HCT116 (cell line): ENCODE measurements around the gene SCRN1. TPM values are rescaled to one million over a fixed set of nuclear protein-coding genes. Genes with fewer than 3 reads are reported as not detected.

Source experiments
- ATAC-seq: fragments of 200-7000 bp; cut with Tn5 transposase; 2 replicates; pipeline ENCODE4 v1.9.1; 2020; ENCODE audit warnings: mild to moderate bottlenecking, moderate library complexity
- BruUV-seq: library from RNA; stranded (reverse); fragments of 400-500 nt; replicated peaks from 2 replicates; lab custom pipeline; 2021; lab: Mats Ljungman, UMichigan
- CTCF ChIA-PET: fragments of 300-600 bp; sonication (Branson Sonifier 250); formaldehyde crosslinking; loops from one replicate; lab custom pipeline; 2021; ENCODE audit warnings: antibody characterized with exemption; lab: Charles Lee
- POLR2A ChIA-PET: fragments of 300-600, 350-600 bp; sonication (Branson Sonifier 250); formaldehyde crosslinking; loops from one replicate; lab custom pipeline; 2021; ENCODE audit warnings: antibody characterized with exemption; lab: Charles Lee
- RAD21 ChIA-PET, 2 experiments: fragments of 300-600 bp; sonication (Branson Sonifier 250); formaldehyde crosslinking; loops; one replicate each; lab custom pipeline; 2023; ENCODE audit warnings: low total read pairs in 2 of 2; ENCODE audit not compliant: uncharacterized antibody in 2 of 2, unreplicated experiment in 2 of 2, low non-redundant PET in 1 of 2; lab: Charles Lee
- DNase-seq: peaks from one replicate; pipeline ENCODE4 v3.0.0-alpha.2; 2010; ENCODE audit warnings: low read depth, low spot score
- H2AFZ ChIP-seq: fragments of 200-600 bp; shearing (Covaris generic), sonication (generic); 2 replicates; pipeline ENCODE4 v1.6.1; 2017; ENCODE audit warnings: low read depth, mixed run types, mixed read lengths, antibody characterized with exemption, low read length; ENCODE audit not compliant: poor library complexity, severe bottlenecking
- H3K27ac ChIP-seq: 2 replicates; pipeline ENCODE4 v1.5.1; 2012; ENCODE audit warnings: low read depth, low read length
- H3K27me3 ChIP-seq: fragments of 200-600 bp; sonication (generic); 2 replicates; pipeline ENCODE4 v1.6.1; 2016; ENCODE audit warnings: mixed run types, low read length, mixed read lengths; ENCODE audit not compliant: insufficient read depth
- H3K36me3 ChIP-seq, 2 experiments: fragments of 200-500 bp in 1 of 2; fragments of 200-600 bp in 1 of 2; sonication (Bioruptor generic) in 1 of 2; sonication (generic) in 1 of 2; 2 replicates each; pipeline versions ENCODE4 v1.5.1 to v1.6.1; 2014 to 2016; ENCODE audit warnings: low read length in 2 of 2, inconsistent platforms in 1 of 2, mixed read lengths in 1 of 2, mixed run types in 1 of 2; ENCODE audit not compliant: insufficient read depth in 2 of 2, control insufficient read depth in 1 of 2
- H3K4me1 ChIP-seq, 2 experiments: fragments of 200-600 bp in 1 of 2; sonication (generic) in 1 of 2; 2 replicates each; pipeline versions ENCODE4 v1.5.1 to v1.6.1; 2012 to 2017; ENCODE audit warnings: low read length in 2 of 2, inconsistent platforms in 1 of 2, mild to moderate bottlenecking in 1 of 2, mixed read lengths in 1 of 2, mixed run types in 1 of 2, moderate library complexity in 1 of 2; ENCODE audit not compliant: insufficient read depth in 2 of 2, control insufficient read depth in 1 of 2
- H3K4me2 ChIP-seq: fragments of 200-600 bp; sonication (generic); 2 replicates; pipeline ENCODE4 v1.6.1; 2017; ENCODE audit warnings: mixed run types, low read length, mixed read lengths
- H3K4me3 ChIP-seq, 2 experiments: fragments of 200-600 bp in 1 of 2; sonication (generic) in 1 of 2; replicated peaks in 1 of 2; 2 replicates each; pipeline ENCODE4 v1.5.1; 2011 to 2016; ENCODE audit warnings: low read length in 2 of 2, control low read depth in 1 of 2, low read depth in 1 of 2, mild to moderate bottlenecking in 1 of 2, mixed read lengths in 1 of 2, mixed run types in 1 of 2
- H3K79me2 ChIP-seq: fragments of 200-600 bp; sonication (generic); 2 replicates; pipeline ENCODE4 v1.6.1; 2017; ENCODE audit warnings: mild to moderate bottlenecking, mixed run types, low read length, moderate library complexity, mixed read lengths; ENCODE audit not compliant: insufficient read depth
- H3K9ac ChIP-seq: fragments of 200-600 bp; sonication (generic); 2 replicates; pipeline ENCODE4 v1.6.1; 2016; ENCODE audit warnings: low read length, mixed read lengths
- H3K9me2 ChIP-seq: fragments of 200-600 bp; sonication (generic), shearing (Covaris generic); 2 replicates; pipeline ENCODE4 v1.6.1; 2017; ENCODE audit warnings: mixed run types, mild to moderate bottlenecking, moderate library complexity; ENCODE audit not compliant: insufficient read depth
- H3K9me3 ChIP-seq, 2 experiments: fragments of 200-500 bp in 1 of 2; fragments of 200-600 bp in 1 of 2; sonication (Bioruptor generic) in 1 of 2; sonication (generic) in 1 of 2; 2 replicates each; pipeline ENCODE4 v1.6.1; 2014 to 2017; ENCODE audit warnings: low read length in 2 of 2, mixed read lengths in 2 of 2, inconsistent platforms in 1 of 2, low read depth in 1 of 2, mild to moderate bottlenecking in 1 of 2, mixed run types in 1 of 2, moderate library complexity in 1 of 2; ENCODE audit not compliant: control insufficient read depth in 1 of 2, insufficient read depth in 1 of 2
- H4K20me1 ChIP-seq: fragments of 200-600 bp; sonication (generic), shearing (Covaris generic); 2 replicates; pipeline ENCODE4 v1.6.1; 2017; ENCODE audit warnings: mixed run types, mild to moderate bottlenecking, moderate library complexity; ENCODE audit not compliant: insufficient read depth
- CBX3 ChIP-seq: IDR thresholded peaks from 2 replicates; pipeline ENCODE4 v1.6.1; 2012; ENCODE audit warnings: low read depth
- CEBPB ChIP-seq: IDR thresholded peaks from 2 replicates; pipeline ENCODE4 v1.6.1; 2012; ENCODE audit warnings: low read depth
- EGR1 ChIP-seq: IDR thresholded peaks from 2 replicates; pipeline ENCODE4 v1.6.1; 2012; ENCODE audit warnings: low read depth
- ELF1 ChIP-seq: IDR thresholded peaks from 2 replicates; pipeline ENCODE4 v1.6.1; 2012; ENCODE audit warnings: low read depth, borderline replicate concordance
- EZH2 ChIP-seq: fragments of 200-600 bp; sonication (generic); IDR thresholded peaks from 2 replicates; pipeline ENCODE4 v1.6.1; 2017; ENCODE audit warnings: antibody characterized with exemption, mixed run types
- FOSL1 ChIP-seq: IDR thresholded peaks from 2 replicates; pipeline ENCODE4 v1.6.1; 2012; ENCODE audit warnings: low read depth
- MAX ChIP-seq: IDR thresholded peaks from 2 replicates; pipeline ENCODE4 v1.6.1; 2012
- POLR2A ChIP-seq: IDR thresholded peaks from 2 replicates; pipeline ENCODE4 v1.7.0; 2011; ENCODE audit warnings: borderline replicate concordance; ENCODE audit not compliant: insufficient read depth, insufficient read length; ENCODE audit errors: extremely low read depth
- RAD21 ChIP-seq: IDR thresholded peaks from 2 replicates; pipeline ENCODE4 v1.6.1; 2012; ENCODE audit warnings: low read depth, mild to moderate bottlenecking
- TCF7L2 ChIP-seq: IDR thresholded peaks from 2 replicates; pipeline ENCODE4 v1.7.0; 2011; ENCODE audit warnings: borderline replicate concordance, inconsistent platforms; ENCODE audit not compliant: insufficient read depth, insufficient read length; ENCODE audit errors: extremely low read depth
- YY1 ChIP-seq: IDR thresholded peaks from 2 replicates; pipeline ENCODE4 v1.6.1; 2011; ENCODE audit warnings: low read length, low read depth, moderate library complexity, mild to moderate bottlenecking; ENCODE audit not compliant: insufficient replicate concordance; ENCODE audit errors: extremely low read depth
- ZBTB33 ChIP-seq: IDR thresholded peaks from 2 replicates; pipeline ENCODE4 v1.6.1; 2011; ENCODE audit warnings: mild to moderate bottlenecking, low read length, moderate library complexity; ENCODE audit not compliant: insufficient replicate concordance; ENCODE audit errors: extremely low read depth
- ZNF274 ChIP-seq: fragments of 200-500 bp; sonication (Bioruptor generic); IDR thresholded peaks from 2 replicates; pipeline ENCODE4 v1.6.1; 2014; ENCODE audit warnings: mild to moderate bottlenecking, low read depth, low read length, inconsistent platforms
- intact Hi-C: fragments of 100-400 bp; cut with micrococcal nuclease; formaldehyde crosslinking; loops from 2 replicates; pipeline ENCODE4 v1.10.0; 2022
- total RNA-seq: library from RNA; stranded (reverse); gene quantifications from one replicate; pipeline ENCODE4 v1.2.1, GENCODE V29; 2021; ENCODE audit not compliant: unreplicated experiment

The SCRN1 gene
- total RNA-seq, 1 experiment from 2014 or later: 76.8 TPM

GRCh38 chr7:30027740-30028215, 38.2 kb upstream of the SCRN1 start:
- RAD21 ChIA-PET: no interaction called here
- intact Hi-C loops: no loop called here
- Histone ChIP-seq H3K9ac (peak overlapping the region; percentile 58), H3K36me3 (no peaks in the 10 kb centered on the region), H4K20me1 (peaks cover 10% of the 10 kb centered on the region; the same call in 1 of the 2 replicates), H3K27me3 (no peaks in the 10 kb centered on the region), H2AFZ (peak overlapping the region; percentile 96), H3K4me3 (peak overlapping the region; percentile 50 to 72), H3K4me1 (peaks cover 15 to 32% of the 10 kb centered on the region in 2 experiments), H3K27ac (peak overlapping the region; percentile 66), H3K9me3 (no peaks in the 10 kb centered on the region), H3K4me2 (peak overlapping the region; percentile 94), H3K79me2 (peaks cover 52% of the 10 kb centered on the region), H3K9me2 (no peaks in the 10 kb centered on the region)
- no peak for TF ChIP-seq EZH2
- no TSS peak for BruUV-seq
- CTCF ChIA-PET: interaction anchor here (1.2 kb wide), 1 partner anchor 34 kb away, joined by 4 read pairs; no protein-coding TSS in a partner anchor
- no peak for DNase-seq
- ATAC-seq: peak; percentile 4
- POLR2A ChIA-PET: interaction anchor here (1.2 kb wide), 1 partner anchor 39 kb away, joined by 3 read pairs; no protein-coding TSS in a partner anchor

- Histone ChIP-seq H3K27ac (peak overlapping the region; percentile 6; the same call in 1 of the 2 replicates), H3K9me2 (no peaks in the 10 kb centered on the region), H3K79me2 (peaks cover 52% of the 10 kb centered on the region), H3K4me2 (peak overlapping the region; percentile 94), H3K27me3 (no peaks in the 10 kb centered on the region), H2AFZ (peak overlapping the region; percentile 96), H3K36me3 (no peaks in the 10 kb centered on the region; a peak in 1 of 4 replicates), H3K9ac (peak overlapping the region; percentile 45), H4K20me1 (peaks cover 10% of the 10 kb centered on the region; the same call in 1 of the 2 replicates), H3K9me3 (no peaks in the 10 kb centered on the region), H3K4me3 (peak overlapping the region; percentile 50 to 72), H3K4me1 (peaks cover 15 to 32% of the 10 kb centered on the region in 2 experiments)
- intact Hi-C loops: no loop called here
- POLR2A ChIA-PET: interaction anchor here (1.2 kb wide), 1 partner anchor 39 kb away, joined by 3 read pairs; no protein-coding TSS in a partner anchor
- CTCF ChIA-PET: interaction anchor here (1.1 to 1.2 kb wide), 2 partner anchors 35 to 47 kb away, joined by 3 to 4 read pairs; no protein-coding TSS in a partner anchor
- no peak for DNase-seq
- BruUV-seq: no TSS peak
- ATAC-seq: peak; percentile 3
- RAD21 ChIA-PET: no interaction called here
- TF ChIP-seq FOSL1 (no peak), POLR2A (no peak), YY1 (no peak), CEBPB (no peak), CBX3 (no peak), ELF1 (no peak; the same call in 1 of the 2 replicates), EGR1 (no peak), ZBTB33 (no peak), RAD21 (no peak), TCF7L2 (no peak), MAX (no peak), ZNF274 (no peak)
These were observed 37.5 kb upstream of the SCRN1 start for GRCh38 chr7:30027065-30027456.
